ENCODE measurements around the gene PTPRN2. TPM values are rescaled to one million over a fixed set of nuclear protein-coding genes. Genes with fewer than 3 reads are reported as not detected.

PTPRN2 gene
- total RNA-seq, 1 donor from 2014 or later: 15.4 TPM

- H3K4me3 Mint-ChIP-seq: no peak overlapping the region
- H3K9me3 Mint-ChIP-seq: no peaks in the 10 kb centered on the region
- no peaks in the 10 kb centered on the region for H3K4me1 Mint-ChIP-seq (ENCODE audit: unreplicated experiment)
- no peaks in the 10 kb centered on the region for H3K27me3 Mint-ChIP-seq
- TF ChIP-seq CTCF (conservative IDR thresholded peaks at IDR 0.05): no peak
- no peak overlapping the region for H3K27ac Mint-ChIP-seq
- no peaks in the 10 kb centered on the region for H3K36me3 Mint-ChIP-seq
- no peak for DNase-seq (ENCODE audit: extremely low spot score, unreplicated experiment)
Observed at GRCh38 chr7:157650131-157650631, 937.4 kb downstream of the PTPRN2 start.

GRCh38 chr7:157646551-157646950 lies 941.1 kb downstream of the PTPRN2 start:
- TF ChIP-seq CTCF (conservative IDR thresholded peaks at IDR 0.05): no peak
- peaks cover 4% of the 10 kb centered on the region for H3K36me3 Mint-ChIP-seq

GRCh38 chr7:157645539-157645938 lies 942.1 kb downstream of the PTPRN2 start:
- no peak for TF ChIP-seq CTCF (conservative IDR thresholded peaks at IDR 0.05)
- no peaks in the 10 kb centered on the region for H3K4me1 Mint-ChIP-seq (ENCODE audit: unreplicated experiment)
- no peak overlapping the region for H3K27ac Mint-ChIP-seq
- H3K27me3 Mint-ChIP-seq: peaks cover 3% of the 10 kb centered on the region
- H3K4me3 Mint-ChIP-seq: no peak overlapping the region
- H3K9me3 Mint-ChIP-seq: peaks cover 6% of the 10 kb centered on the region
- H3K36me3 Mint-ChIP-seq: peaks cover 4% of the 10 kb centered on the region
- DNase-seq (ENCODE audit: extremely low spot score, unreplicated experiment): no peak

More at GRCh38 chr7:157646551-157646950, 941.1 kb downstream of the PTPRN2 start:
- no peaks in the 10 kb centered on the region for H3K9me3 Mint-ChIP-seq
- DNase-seq (ENCODE audit: extremely low spot score, unreplicated experiment): no peak
- H3K4me1 Mint-ChIP-seq (ENCODE audit: unreplicated experiment): no peaks in the 10 kb centered on the region
- H3K27ac Mint-ChIP-seq: no peak overlapping the region
- H3K27me3 Mint-ChIP-seq: peaks cover 3% of the 10 kb centered on the region
- no peak overlapping the region for H3K4me3 Mint-ChIP-seq

GRCh38 chr7:157644946-157645345 lies 942.7 kb downstream of the PTPRN2 start:
- no peak for DNase-seq (ENCODE audit: extremely low spot score, unreplicated experiment)
- H3K36me3 Mint-ChIP-seq: peaks cover 9% of the 10 kb centered on the region
- H3K27me3 Mint-ChIP-seq: peaks cover 6% of the 10 kb centered on the region
- H3K4me1 Mint-ChIP-seq (ENCODE audit: unreplicated experiment): no peaks in the 10 kb centered on the region
- peaks cover 12% of the 10 kb centered on the region for H3K9me3 Mint-ChIP-seq
- no peak overlapping the region for H3K27ac Mint-ChIP-seq
- H3K4me3 Mint-ChIP-seq: no peak overlapping the region
- TF ChIP-seq CTCF (conservative IDR thresholded peaks at IDR 0.05): no peak

- H3K27me3 Mint-ChIP-seq: peaks cover 6% of the 10 kb centered on the region
- no peak for DNase-seq (ENCODE audit: extremely low spot score, unreplicated experiment)
- no peak overlapping the region for H3K4me3 Mint-ChIP-seq
- TF ChIP-seq CTCF (conservative IDR thresholded peaks at IDR 0.05): no peak
- H3K36me3 Mint-ChIP-seq: peaks cover 9% of the 10 kb centered on the region
- no peak overlapping the region for H3K27ac Mint-ChIP-seq
- H3K9me3 Mint-ChIP-seq: peaks cover 13% of the 10 kb centered on the region
- no peaks in the 10 kb centered on the region for H3K4me1 Mint-ChIP-seq (ENCODE audit: unreplicated experiment)
Observed at GRCh38 chr7:157643525-157643970, 944.1 kb downstream of the PTPRN2 start.

- Mint-ChIP-seq H3K36me3 (peaks cover 9% of the 10 kb centered on the region), H3K9me3 (peaks cover 13% of the 10 kb centered on the region), H3K4me3 (no peak overlapping the region), H3K27me3 (peaks cover 12% of the 10 kb centered on the region), H3K27ac (no peak overlapping the region), H3K4me1 (ENCODE audit: unreplicated experiment) (no peaks in the 10 kb centered on the region)
- DNase-seq (ENCODE audit: extremely low spot score, unreplicated experiment): no peak
- no peak for TF ChIP-seq CTCF (conservative IDR thresholded peaks at IDR 0.05)
Observed at GRCh38 chr7:157641866-157642265, 945.8 kb downstream of the PTPRN2 start.

Measured in type B pancreatic cell (in vitro differentiated cells).